Fibroblast of skin of right biceps (primary cell): ENCODE results near the gene EIF3F.
A peak's percentile ranks its signal among the peaks of the same experiment; 100 is the strongest.

ENCODE experiments used
- DNase-seq: peaks from one replicate; pipeline ENCODE4 v3.0.0-alpha.2; 2013

EIF3F gene

GRCh38 chr11:7994581-7995278 lies 7.6 kb downstream of the EIF3F start:
- DNase-seq = no peak

DNA sequence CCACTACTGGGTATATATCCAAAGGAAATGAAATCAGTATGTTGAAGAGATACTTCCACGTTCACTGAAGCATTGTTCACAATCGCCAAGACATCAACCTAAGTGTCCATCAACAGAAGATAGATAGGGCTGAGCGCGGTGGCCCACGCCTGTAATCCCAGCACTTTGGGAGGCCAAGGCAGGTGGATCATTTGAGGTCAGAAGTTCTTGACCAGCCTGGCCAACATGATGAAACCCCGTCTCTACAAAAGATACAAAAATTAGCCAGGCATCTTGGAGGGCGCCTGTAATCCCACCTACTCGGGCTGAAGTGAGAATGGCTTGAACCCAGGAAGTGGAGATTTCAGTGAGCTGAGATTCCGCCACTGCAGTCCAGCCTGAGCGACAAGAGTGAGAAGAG lies 12.7 kb downstream of the EIF3F start:
- DNase-seq = no peak

DNA sequence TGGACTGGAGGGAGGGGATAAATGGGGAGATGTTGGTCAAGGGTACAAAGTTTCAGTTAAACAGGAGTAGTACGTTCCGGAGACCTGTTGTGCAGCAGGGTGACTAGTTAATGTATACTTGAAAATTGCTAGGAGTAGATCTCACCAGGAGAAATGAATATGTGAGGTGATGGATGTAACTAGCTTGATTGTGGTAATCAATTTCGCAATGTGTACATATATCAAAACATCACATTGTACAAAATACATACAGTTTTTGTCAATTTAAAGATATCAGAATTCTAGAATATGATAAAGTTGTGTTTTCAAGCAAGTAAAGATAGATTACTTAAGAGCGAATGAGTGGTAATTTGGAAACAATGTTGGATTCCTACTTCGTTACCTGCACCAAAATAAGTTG lies 13.3 kb downstream of the EIF3F start:
- DNase-seq = no peak

- DNase-seq = no peak
These were observed 15.5 kb downstream of the EIF3F start for GRCh38 chr11:8002676-8003075.

GRCh38 chr11:8003187-8003586 lies 16.1 kb downstream of the EIF3F start:
- no peak for DNase-seq

DNA sequence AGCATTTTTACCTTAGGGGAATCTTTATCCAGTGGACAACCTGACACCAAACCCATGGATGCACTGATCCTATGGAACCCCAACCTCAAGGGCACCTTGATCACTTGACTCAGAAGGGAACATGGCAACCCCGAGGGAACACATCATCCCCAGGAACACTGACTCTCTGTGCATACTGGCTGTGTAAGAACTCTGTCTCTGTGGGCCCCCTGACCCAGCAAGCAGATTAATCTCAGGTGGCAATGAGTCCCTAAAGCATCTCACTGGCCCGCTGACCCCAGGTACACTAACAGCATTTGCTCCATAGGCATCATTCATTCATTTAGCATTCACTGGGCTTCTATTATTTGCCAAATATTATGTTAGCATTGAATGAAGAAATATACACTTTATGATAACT lies 16.9 kb downstream of the EIF3F start:
- no peak for DNase-seq

GRCh38 chr11:8005556-8005955 lies 18.4 kb downstream of the EIF3F start:
- DNase-seq = no peak

DNA sequence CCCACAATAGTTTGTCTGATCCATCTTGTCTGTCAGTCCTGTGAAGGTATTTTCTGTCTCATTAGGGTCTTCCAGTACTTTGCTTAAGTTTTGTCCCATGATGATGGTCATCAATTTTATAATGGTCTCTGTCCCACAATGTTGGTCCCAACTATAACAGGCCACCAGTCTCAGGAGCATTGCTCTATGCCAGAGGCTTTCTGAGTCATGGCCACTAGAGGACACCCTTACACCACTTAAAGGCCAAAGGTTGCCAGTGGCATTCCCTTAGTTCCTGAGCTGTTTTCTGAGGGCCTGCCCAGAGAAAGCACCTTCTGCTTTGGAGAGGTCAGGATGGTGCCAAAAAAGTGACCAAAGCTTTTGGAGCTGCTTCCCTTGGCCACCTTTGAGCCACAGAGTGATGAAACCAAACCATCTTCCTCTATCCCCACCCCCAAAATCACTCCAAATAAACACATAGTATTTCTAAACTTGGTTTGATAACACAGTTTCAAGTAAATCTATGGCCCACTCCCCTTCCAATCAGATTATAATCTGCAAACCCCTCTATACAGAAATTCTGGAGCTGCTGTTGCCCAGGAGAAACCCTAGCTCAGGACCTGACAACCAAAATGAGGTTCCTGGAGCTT lies 19.3 kb downstream of the EIF3F start:
- DNase-seq = peak; percentile 65

- no peak for DNase-seq
These were observed 21.1 kb downstream of the EIF3F start for GRCh38 chr11:8008212-8008611.

- DNase-seq = no peak
These were observed 22.7 kb downstream of the EIF3F start for GRCh38 chr11:8009856-8010255.

GRCh38 chr11:8011371-8011770 lies 24.2 kb downstream of the EIF3F start:
- no peak for DNase-seq

GRCh38 chr11:8011981-8012444 lies 24.9 kb downstream of the EIF3F start:
- DNase-seq = peak; percentile 99

- DNase-seq = no peak
These were observed 26.7 kb downstream of the EIF3F start for GRCh38 chr11:8013833-8014232.

DNA sequence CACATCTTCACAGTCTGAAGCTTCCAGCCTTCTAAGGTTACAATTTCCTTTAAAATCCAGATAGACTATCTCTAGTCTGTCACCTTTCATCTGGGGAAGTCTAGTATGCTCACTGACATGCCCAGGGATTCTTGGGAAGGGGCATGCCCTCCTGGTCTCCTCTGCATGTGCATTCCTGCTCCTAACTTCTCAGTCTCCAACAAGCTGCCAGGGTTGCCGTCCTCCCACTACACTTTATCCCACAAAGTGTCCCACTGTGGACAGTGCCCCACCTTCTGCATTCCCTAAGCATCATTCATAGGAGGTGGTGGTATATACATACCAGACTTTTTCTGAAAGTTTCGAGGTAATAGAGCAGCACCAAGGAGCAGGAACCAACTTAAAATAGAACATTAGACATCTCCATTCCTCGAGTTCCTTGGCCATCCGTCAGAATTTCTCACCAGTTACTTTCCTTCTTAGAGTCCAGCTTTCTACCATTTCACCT lies 28.7 kb downstream of the EIF3F start:
- peak; percentile 82 for DNase-seq

DNA sequence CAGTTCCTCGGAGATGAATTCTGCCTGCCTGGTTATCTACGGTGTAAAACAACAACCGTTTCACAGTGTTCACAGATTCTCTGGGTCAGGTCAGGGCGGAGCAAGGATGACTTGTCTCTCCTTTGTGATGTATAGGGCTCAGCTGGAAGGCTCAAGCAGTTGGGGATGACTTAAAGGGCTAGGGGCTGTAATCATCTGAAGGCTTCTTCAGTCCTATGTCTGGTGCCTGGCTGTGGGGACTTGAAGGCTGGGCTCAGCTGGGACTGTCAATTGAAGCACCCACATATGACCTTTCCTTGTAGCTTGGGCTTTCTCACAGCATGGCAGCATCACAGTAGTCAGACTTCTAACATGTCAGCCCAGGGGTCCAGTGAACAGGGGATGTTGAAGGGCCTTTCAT lies 29.3 kb downstream of the EIF3F start:
- peak; percentile 30 for DNase-seq

GRCh38 chr11:8017071-8017470 lies 29.9 kb downstream of the EIF3F start:
- no peak for DNase-seq

DNA sequence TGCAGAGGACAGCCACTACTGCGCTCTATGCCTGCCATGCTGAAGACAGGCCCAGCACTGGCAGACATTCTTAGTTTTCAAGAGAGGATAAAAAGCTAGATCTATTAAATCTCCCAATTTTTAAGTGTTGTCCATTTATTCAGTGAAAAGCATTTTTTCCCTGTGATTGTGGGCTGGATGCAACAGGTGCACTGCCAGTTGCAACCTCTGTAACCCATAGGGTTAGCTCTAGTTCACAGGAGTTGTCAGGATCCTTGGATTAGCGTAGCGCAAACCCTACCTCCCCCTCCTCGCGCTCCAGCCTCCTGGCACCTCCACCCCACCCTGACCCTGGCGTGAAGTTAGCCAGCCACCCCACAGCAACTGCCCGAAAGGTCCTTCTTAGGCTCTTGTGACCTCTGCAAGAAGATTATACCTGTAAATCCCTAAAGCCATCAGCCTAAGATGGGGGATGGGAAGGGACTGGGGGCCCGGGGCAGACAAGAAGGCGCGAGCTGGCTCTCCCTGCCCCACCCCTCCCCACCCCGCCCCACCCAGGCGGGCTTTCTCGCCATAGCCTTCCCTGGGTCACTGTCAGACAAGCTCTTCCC lies 30.9 kb downstream of the EIF3F start:
- DNase-seq = no peak

- DNase-seq = peak; percentile 80
These were observed 31.6 kb downstream of the EIF3F start for GRCh38 chr11:8018484-8019313.

DNA sequence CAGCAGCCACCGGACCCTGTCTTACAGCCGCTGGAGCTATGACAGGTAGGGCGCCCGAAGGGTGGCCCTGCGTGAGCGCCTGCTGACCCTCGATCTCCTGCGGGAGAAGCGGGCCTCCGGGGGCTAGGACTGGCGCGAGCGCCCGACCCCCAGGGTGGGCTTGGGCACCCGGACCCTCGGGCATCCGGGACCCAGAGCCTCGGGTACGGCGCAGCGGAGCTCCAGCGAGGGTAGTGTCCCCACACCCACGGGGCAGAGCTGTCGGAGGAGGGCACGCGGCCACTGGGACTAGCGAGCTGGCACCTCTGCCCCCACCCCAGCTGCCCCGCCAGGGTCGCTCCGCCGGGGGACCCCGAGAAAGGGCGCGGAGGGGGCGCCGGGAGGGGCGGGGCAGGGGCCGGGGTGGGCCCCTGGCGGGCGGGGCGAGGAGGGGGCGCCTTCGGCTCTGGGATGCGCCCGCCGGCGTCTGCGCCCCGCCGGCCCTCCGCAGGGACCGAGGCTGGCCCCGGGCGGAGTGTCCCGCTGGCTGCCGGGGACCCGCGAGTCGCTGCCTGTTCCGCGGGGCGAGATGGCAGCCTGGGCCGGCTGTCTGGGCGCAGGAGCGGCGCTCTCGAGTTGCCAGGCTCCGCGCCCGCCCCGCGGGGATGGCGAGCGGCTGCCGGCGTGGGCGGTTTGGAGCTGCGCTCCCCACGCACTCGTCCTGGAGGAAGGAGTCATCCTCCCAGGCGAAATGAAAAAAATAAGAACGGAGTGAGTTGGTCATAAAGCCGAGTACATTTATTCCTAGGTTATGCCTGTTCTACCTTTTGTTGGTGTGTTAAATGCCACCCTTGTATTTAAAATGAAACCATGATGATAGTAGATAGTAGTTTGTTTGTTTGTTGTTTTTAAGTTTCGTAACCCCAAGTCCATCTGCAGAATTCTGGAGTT lies 32.4 kb downstream of the EIF3F start:
- DNase-seq = no peak

- DNase-seq = no peak
These were observed 33.1 kb downstream of the EIF3F start for GRCh38 chr11:8020244-8020597.

- DNase-seq = no peak
These were observed 34.8 kb downstream of the EIF3F start for GRCh38 chr11:8021920-8022319.

DNA sequence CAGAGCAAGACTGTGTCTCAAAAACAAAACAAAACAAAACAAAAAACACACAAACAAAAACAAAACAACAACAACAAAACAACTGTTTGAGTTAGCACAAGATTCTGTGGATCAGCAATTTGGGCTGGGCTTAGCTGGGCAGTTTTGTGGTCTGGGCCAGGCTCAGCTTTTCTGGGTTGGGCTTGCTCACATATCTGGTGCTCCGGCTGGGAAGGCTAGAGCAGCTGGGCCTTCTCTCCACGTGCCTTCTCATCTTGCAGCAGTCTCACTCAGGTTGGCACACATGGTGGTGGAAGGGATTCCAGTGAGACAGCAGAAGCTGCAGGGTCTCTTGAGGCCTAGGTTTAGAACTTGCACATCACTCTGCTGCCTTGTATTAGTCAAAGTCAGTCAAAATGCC lies 35.7 kb downstream of the EIF3F start:
- DNase-seq = no peak
